Skeletal muscle satellite cell (primary cell): ENCODE results near the gene PPP1R12A.
"Not testable (repeated sequence)": the region's sequence is repeated elsewhere in the genome, so short reads cannot be mapped to it uniquely, and the experiment has no call there.

Source experiments
- H3K27me3 ChIP-seq: 2 replicates; pipeline ENCODE4 v1.7.0; 2013; ENCODE audit warnings: low read length; ENCODE audit not compliant: control insufficient read depth, insufficient read depth
- H3K36me3 ChIP-seq: 2 replicates; pipeline ENCODE4 v1.7.0; 2013; ENCODE audit warnings: mild to moderate bottlenecking, control low read depth, low read length; ENCODE audit not compliant: insufficient read depth
- H3K4me1 ChIP-seq: 2 replicates; pipeline ENCODE4 v1.7.0; 2013; ENCODE audit warnings: low read length; ENCODE audit not compliant: control insufficient read depth, insufficient read depth
- H3K4me2 ChIP-seq: 2 replicates; pipeline ENCODE4 v1.7.0; 2013; ENCODE audit warnings: mild to moderate bottlenecking, low read length
- H3K4me3 ChIP-seq: 2 replicates; pipeline ENCODE4 v1.7.0; 2013; ENCODE audit warnings: low read length
- H3K9ac ChIP-seq: 2 replicates; pipeline ENCODE4 v1.7.0; 2013; ENCODE audit warnings: mild to moderate bottlenecking, low read depth, low read length, moderate library complexity
- H3K9me3 ChIP-seq: replicated peaks from 2 replicates; pipeline ENCODE4 v1.7.0; 2013; ENCODE audit warnings: mild to moderate bottlenecking, control low read depth, low read length

The PPP1R12A gene

DNA sequence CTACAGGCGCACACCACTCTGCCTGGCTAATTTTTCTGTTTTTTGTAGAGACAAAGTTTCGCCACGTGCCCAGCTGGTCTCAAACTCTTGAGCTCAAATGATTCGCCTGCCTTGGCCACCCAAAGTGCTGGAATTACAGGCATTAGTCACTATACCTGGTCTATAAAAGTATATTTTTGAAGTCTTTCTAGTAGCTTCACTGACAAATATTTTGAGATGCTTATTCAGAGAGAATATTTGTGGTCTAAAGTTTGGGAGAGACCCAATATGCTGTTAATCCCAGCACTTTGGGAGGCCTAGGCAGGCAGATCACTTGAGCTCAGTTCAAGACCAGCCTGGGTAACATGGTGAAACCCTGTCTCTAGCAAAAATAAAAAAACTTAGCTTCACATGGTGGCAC, 22.0 kb upstream of the PPP1R12A start:
- no peaks in the 10 kb centered on the region for H3K9me3 ChIP-seq
- no peak overlapping the region for H3K9ac ChIP-seq
- no peaks in the 10 kb centered on the region for H3K4me1 ChIP-seq
- no peak overlapping the region for H3K4me3 ChIP-seq
- H3K27me3 ChIP-seq: no peaks in the 10 kb centered on the region
- H3K36me3 ChIP-seq: no peaks in the 10 kb centered on the region
- no peak overlapping the region for H3K4me2 ChIP-seq

DNA sequence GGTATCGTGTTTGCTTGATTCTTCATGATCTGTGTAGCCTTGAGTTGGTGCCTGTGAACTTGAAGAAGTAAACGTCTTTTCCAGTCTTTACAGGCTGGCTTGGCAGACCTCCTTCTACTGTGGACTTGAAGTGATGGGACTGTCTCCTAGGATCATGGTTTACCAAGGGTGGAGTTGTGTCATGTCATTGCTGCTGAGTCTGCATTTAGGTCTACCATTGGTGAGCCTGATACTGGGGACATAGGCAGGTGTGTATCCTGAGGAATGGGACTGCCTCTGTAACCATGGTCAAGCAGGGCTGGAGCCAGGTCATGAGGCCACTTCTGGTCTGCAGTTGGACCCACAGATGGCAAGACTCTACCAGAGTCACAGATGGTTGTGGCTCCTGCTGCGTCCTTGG, 20.7 kb upstream of the PPP1R12A start:
- H3K4me1 ChIP-seq: no peaks in the 10 kb centered on the region
- H3K4me2 ChIP-seq: no peak overlapping the region
- no peaks in the 10 kb centered on the region for H3K9me3 ChIP-seq
- no peak overlapping the region for H3K9ac ChIP-seq
- no peaks in the 10 kb centered on the region for H3K27me3 ChIP-seq
- no peak overlapping the region for H3K4me3 ChIP-seq
- no peaks in the 10 kb centered on the region for H3K36me3 ChIP-seq

DNA sequence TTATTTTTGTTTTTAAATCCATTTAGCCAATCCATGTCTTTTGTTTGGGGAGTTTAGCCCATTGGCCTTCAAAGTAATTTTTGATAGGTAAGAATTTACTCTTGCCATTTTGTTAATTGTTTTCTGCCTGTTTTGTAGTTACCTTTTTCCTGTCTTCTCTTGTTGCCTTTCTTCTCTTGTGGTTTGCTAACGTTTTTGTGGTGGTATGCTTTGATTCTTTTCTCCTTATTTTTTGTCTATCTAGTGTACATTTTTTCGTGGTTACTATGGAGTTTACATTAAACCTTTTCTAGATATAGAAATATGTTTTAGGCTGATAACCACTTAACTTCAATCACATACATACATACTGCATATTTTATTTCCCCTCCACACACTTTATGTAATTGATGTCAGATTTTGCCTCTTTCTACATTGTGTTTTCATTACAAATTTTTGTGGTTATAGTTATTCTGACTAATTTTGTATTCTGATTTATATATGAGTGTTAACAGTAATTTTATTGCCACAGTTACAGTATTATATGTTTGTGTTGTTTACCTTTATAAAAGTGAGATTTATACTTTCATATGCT, 19.2 kb upstream of the PPP1R12A start:
- no peak overlapping the region for H3K4me2 ChIP-seq
- H3K9ac ChIP-seq: no peak overlapping the region
- no peaks in the 10 kb centered on the region for H3K4me1 ChIP-seq
- no peaks in the 10 kb centered on the region for H3K27me3 ChIP-seq
- no peak overlapping the region for H3K4me3 ChIP-seq
- no peaks in the 10 kb centered on the region for H3K9me3 ChIP-seq
- no peaks in the 10 kb centered on the region for H3K36me3 ChIP-seq

DNA sequence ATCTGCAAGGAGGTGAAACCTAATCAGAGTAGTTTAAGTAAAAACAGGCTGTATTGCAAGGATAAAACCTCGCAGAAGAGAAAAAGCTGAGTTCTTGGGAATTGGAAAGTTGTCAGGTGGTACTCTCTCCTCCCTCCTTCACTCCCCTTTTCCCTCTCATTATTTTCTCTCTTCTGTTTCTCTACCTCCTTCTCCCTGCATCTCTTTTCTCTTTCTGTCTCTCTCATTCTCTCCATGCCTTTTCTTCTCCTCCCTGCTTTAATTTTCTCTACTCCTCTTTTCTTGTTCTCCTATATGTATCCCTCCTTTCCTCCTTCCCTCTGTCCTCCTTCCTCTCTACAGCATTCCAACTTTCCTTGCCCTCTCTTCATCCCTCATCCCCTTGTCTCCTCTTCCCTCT, 14.2 kb upstream of the PPP1R12A start:
- H3K4me2 ChIP-seq: no peak overlapping the region
- no peak overlapping the region for H3K9ac ChIP-seq
- H3K9me3 ChIP-seq: no peaks in the 10 kb centered on the region
- no peaks in the 10 kb centered on the region for H3K4me1 ChIP-seq
- no peaks in the 10 kb centered on the region for H3K36me3 ChIP-seq
- no peak overlapping the region for H3K4me3 ChIP-seq
- H3K27me3 ChIP-seq: no peaks in the 10 kb centered on the region

DNA sequence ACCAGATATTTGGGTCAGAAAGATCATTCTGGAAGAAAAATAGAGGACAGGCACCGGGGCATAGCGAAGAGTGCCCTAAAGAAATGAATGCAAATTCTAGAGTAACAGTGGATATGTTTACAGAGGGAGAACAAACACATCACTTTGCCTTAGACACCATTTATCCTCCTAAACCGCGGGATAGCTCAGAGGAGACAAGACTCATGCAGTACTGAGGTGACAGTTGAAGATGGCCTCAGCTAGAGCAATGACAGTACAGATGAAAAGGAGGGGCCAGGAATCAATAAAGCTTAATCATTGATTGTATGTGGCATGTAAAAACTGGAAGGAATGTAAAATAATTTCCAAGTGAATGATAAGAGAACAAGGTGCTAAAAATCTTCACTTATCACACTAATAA, 10.5 kb upstream of the PPP1R12A start:
- H3K27me3 ChIP-seq: no peaks in the 10 kb centered on the region
- H3K4me2 ChIP-seq: no peak overlapping the region
- no peaks in the 10 kb centered on the region for H3K36me3 ChIP-seq
- no peak overlapping the region for H3K4me3 ChIP-seq
- no peaks in the 10 kb centered on the region for H3K4me1 ChIP-seq
- H3K9me3 ChIP-seq: no peaks in the 10 kb centered on the region
- no peak overlapping the region for H3K9ac ChIP-seq

DNA sequence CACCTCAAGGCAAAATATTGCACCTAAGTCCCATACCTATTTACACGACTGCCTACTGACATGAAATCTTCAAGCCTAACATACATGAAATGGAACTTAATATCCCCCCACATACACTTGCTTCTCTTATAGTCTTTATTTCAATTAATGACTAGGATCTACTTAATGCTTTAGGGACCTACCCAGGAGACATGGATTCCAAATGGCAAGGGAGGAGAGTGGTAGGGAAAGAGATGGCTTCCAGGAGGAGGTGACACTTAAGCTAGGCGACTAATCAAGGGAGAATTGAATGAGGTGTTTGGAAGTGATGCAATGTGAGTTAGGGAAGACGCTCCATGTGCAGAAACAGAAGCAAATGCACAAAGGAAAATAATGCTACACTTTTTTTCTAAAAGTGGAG, 9.7 kb upstream of the PPP1R12A start:
- Histone ChIP-seq H3K4me1 (no peaks in the 10 kb centered on the region), H3K4me3 (no peak overlapping the region), H3K36me3 (no peaks in the 10 kb centered on the region), H3K9ac (no peak overlapping the region), H3K9me3 (no peaks in the 10 kb centered on the region), H3K4me2 (no peak overlapping the region), H3K27me3 (no peaks in the 10 kb centered on the region)

DNA sequence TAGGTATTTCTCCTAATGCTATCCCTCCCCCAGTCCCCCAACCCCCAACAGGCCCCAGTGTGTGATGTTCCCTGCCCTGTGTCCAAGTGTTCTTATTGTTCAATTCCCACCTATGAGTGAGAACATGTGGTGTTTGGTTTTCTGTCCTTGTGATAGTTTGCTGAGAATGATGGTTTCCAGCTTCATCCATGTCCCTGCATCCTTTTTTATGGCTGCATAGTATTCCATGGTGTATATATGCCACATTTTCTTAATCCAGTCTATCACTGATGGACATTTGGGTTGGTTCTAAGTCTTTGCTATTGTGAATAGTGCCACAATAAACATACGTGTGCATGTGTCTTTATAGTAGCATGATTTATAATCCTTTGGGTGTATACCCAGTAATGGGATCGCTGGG, 7.9 kb upstream of the PPP1R12A start:
- not testable (repeated sequence) for H3K4me2 ChIP-seq, H3K4me3 ChIP-seq, H3K27me3 ChIP-seq, H3K9me3 ChIP-seq, H3K4me1 ChIP-seq, H3K36me3 ChIP-seq, H3K9ac ChIP-seq

DNA sequence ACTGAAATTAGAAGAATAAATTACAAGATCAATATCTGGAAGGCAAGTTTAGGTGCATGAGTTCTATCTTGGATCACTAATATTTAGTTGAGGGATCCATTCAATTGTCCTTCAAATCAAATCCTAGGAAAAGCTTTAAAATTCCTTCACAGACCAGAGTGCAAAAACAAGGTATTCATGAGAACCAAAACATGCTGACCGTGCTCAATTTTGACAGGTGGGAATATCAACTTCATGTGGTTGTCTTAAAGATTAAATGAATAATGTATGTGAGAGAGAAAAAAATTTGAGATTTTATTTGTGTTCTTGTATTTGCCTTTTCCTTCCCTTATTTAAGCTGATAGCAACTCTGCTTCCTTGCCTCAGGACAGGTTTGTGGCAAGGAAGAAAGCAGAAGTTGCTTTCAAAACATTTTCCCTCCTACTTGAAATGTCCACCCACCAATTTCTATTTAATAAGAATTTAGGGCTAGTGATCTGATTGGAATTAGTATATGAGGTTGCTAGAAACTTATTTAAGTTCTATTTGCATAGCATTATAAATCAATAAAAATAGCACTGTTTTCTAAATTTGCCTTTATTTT, 4.9 kb upstream of the PPP1R12A start:
- peaks cover 8% of the 10 kb centered on the region for H3K4me1 ChIP-seq
- H3K9ac ChIP-seq: no peak overlapping the region
- no peak overlapping the region for H3K4me3 ChIP-seq
- H3K27me3 ChIP-seq: no peaks in the 10 kb centered on the region
- H3K4me2 ChIP-seq: no peak overlapping the region
- H3K36me3 ChIP-seq: no peaks in the 10 kb centered on the region
- H3K9me3 ChIP-seq: no peaks in the 10 kb centered on the region

DNA sequence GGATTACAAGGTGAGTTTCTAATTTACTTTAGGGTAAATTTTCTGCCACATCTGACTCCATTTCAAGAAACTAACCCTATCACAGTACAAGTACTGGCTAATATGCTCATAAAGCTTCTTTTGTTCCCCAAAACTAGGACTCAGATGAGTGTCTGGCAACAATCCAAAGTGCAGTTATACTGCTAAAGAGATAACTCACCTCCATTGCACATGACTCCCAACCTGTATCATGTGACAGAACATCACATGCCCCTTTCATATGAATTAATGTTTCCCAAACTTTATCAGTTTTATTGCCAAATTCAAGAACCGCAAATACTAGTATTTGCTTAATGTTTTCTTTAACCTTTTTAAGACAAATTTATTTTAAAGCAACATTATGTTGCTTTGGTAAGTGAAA, 3.9 kb upstream of the PPP1R12A start:
- H3K9ac ChIP-seq: no peak overlapping the region

DNA sequence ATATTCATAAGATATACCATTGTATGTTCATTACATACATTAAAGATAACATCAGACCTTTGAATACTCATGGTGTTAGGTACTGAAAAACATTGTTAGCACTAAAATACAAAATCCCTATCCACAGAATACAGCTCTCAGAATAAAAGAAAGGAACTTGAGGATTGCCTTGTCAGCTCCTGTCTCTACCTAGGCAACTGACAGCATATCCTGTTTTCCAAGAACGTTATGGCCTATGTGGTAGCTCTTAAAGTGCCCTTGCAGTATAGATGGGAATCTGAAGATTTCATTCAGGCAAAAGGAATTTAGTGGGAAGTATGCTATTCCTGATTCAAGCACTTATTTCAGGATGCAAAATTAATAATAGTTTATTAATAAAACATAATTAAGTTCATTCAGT, 1.8 kb upstream of the PPP1R12A start:
- H3K4me1 ChIP-seq: peaks cover 16% of the 10 kb centered on the region
- H3K4me3 ChIP-seq: peak overlapping the region; percentile 94
- H3K9ac ChIP-seq: peak overlapping the region; percentile 95
- no peaks in the 10 kb centered on the region for H3K36me3 ChIP-seq
- peak overlapping the region; percentile 79 for H3K4me2 ChIP-seq
- H3K27me3 ChIP-seq: no peaks in the 10 kb centered on the region
- no peaks in the 10 kb centered on the region for H3K9me3 ChIP-seq

More for the DNA sequence above, 3.9 kb upstream of the PPP1R12A start:
- H3K4me2 ChIP-seq: no peak overlapping the region
- no peaks in the 10 kb centered on the region for H3K36me3 ChIP-seq
- H3K4me3 ChIP-seq: no peak overlapping the region
- H3K4me1 ChIP-seq: peaks cover 8% of the 10 kb centered on the region
- H3K27me3 ChIP-seq: no peaks in the 10 kb centered on the region
- no peaks in the 10 kb centered on the region for H3K9me3 ChIP-seq

DNA sequence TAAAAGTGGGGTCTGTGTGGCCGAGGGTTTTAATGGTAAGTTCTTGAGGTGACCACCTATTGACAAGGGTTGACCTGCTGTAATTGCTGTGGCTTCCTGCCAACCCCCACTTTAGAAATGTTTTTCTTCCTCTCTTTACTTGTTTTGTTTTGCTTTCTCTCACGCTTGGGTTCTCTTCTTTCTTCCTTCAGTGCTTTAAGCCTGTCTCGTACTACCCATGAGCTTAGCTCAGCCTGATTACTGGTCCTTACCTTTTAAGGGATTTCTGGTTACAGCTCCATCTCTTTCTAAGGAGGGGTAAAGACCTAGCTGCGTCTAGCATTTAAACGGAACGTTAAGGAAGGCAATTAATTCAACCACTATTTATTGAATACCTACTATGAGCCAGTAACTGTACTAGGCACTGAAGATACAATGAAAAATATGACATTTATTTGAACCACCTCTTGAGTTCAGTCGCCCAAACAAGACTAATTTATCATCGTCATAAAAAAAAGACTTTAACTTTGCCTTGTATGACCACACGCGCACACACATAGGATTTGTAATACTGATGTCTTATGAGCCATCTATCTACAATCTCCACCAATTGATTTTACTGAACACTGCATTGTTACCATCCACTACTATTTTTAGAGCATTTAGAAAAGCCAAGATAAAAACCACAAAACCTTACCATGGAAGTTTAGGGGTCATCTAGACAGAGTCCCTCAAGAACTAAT, 888 bp upstream of the PPP1R12A start:
- peaks cover 20% of the 10 kb centered on the region for H3K4me1 ChIP-seq
- no peaks in the 10 kb centered on the region for H3K9me3 ChIP-seq
- peak overlapping the region; percentile 79 for H3K4me2 ChIP-seq
- H3K4me3 ChIP-seq: peak overlapping the region; percentile 94
- no peaks in the 10 kb centered on the region for H3K27me3 ChIP-seq
- H3K36me3 ChIP-seq: no peaks in the 10 kb centered on the region
- peak overlapping the region; percentile 95 for H3K9ac ChIP-seq
